ENCODE data around the gene ACP2. TPM values are rescaled to one million over a fixed set of nuclear protein-coding genes. Genes with fewer than 3 reads are reported as not detected.

ACP2 gene
- polyA plus RNA-seq, 3 donors = 13.1 to 25.3 (median 20.5) TPM

DNA sequence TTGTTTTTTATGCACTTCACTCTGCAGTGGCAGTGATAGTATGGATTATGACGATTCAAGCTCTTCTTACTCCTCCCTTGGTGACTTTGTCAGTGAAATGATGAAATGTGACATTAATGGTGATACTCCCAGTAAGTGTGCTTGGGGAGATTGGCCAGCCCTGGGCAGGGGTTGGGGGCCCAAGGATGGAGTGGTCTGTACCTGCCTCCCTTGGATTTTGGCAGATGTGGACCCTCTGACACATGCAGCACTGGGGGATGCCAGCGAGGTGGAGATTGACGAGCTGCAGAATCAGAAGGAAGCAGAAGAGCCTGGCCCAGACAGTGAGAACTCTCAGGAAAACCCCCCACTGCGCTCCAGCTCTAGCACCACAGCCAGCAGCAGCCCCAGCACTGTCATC is 35.5 kb upstream of the ACP2 start:
- H4K20me1 ChIP-seq (ENCODE audit: insufficient read depth, low read length) = peaks cover 54% of the 10 kb centered on the region
- no peak overlapping the region for H2AFZ ChIP-seq (ENCODE audit: insufficient read depth, low read depth, low read length, poor library complexity, severe bottlenecking)
- H3K4me1 ChIP-seq (ENCODE audit: control insufficient read depth in 1 of 2, insufficient read depth in 2 of 2, low read length in 2 of 2) = no peaks in the 10 kb centered on the region
- no peak for TF ChIP-seq CTCF (IDR thresholded peaks at IDR 0.05)
- peaks cover 0 to 1% (median 0%) of the 10 kb centered on the region in 7 donors for H3K9me3 Mint-ChIP-seq
- no peak overlapping the region for H3K4me3 Mint-ChIP-seq
- H3K36me3 Mint-ChIP-seq = peaks cover 79 to 98% of the 10 kb centered on the region in 2 donors
- no peaks in the 10 kb centered on the region for H3K9me3 ChIP-seq (replicated peaks in 1 of 2; ENCODE audit: control insufficient read depth in 1 of 2, insufficient read depth in 1 of 2, low read length in 2 of 2)
- H3K27me3 Mint-ChIP-seq (ENCODE audit: low read depth in 3 of 3) = peaks cover 0 to 1% (median 0%) of the 10 kb centered on the region in 3 donors
- no peak for DNase-seq
- no peaks in the 10 kb centered on the region for H3K79me2 ChIP-seq (ENCODE audit: insufficient read depth, low read length)
- no peak overlapping the region for H3K4me3 ChIP-seq (replicated peaks in 1 of 3; ENCODE audit: low read depth in 2 of 3, low read length in 3 of 3)
- no peaks in the 10 kb centered on the region for H3K27me3 ChIP-seq (ENCODE audit: control insufficient read depth in 2 of 2, insufficient read depth in 2 of 2, low read length in 2 of 2)
- H3K27ac ChIP-seq (ENCODE audit: low read depth in 1 of 2, low read length in 2 of 2) = no peak overlapping the region
- peaks cover 91 to 97% of the 10 kb centered on the region in 2 donors for H3K36me3 ChIP-seq (replicated peaks in 1 of 2; ENCODE audit: control insufficient read depth in 1 of 2, insufficient read depth in 2 of 2, low read length in 2 of 2)
- H3K4me2 ChIP-seq (replicated peaks; ENCODE audit: extremely low read depth, low read length, poor library complexity, severe bottlenecking) = no peak overlapping the region
- H3K27ac Mint-ChIP-seq = peak overlapping the region in 2 of 7 donors; percentile 12 to 16
- no peak overlapping the region for H3K9ac ChIP-seq (ENCODE audit: insufficient read depth, low read length, poor library complexity, severe bottlenecking)
- H3K4me1 Mint-ChIP-seq = no peaks in the 10 kb centered on the region
- WGBS (ENCODE audit: insufficient coverage) = 100% methylated on average over 1 of the region's 4 CpGs
- intact Hi-C loops (cut with micrococcal nuclease) = no loop called here

- no peak for TF ChIP-seq CTCF (IDR thresholded peaks at IDR 0.05)
- H3K79me2 ChIP-seq (ENCODE audit: insufficient read depth, low read length) = no peaks in the 10 kb centered on the region
- H3K27me3 ChIP-seq (ENCODE audit: control insufficient read depth in 2 of 2, insufficient read depth in 2 of 2, low read length in 2 of 2) = no peaks in the 10 kb centered on the region
- Mint-ChIP-seq H3K4me1 (no peaks in the 10 kb centered on the region), H3K27ac (peak overlapping the region in 2 of 7 donors; percentile 18 to 26), H3K27me3 (ENCODE audit: low read depth in 3 of 3) (peaks cover 0 to 1% (median 0%) of the 10 kb centered on the region in 3 donors), H3K4me3 (no peak overlapping the region), H3K36me3 (peaks cover 79 to 98% of the 10 kb centered on the region in 2 donors), H3K9me3 (peaks cover 0 to 1% (median 0%) of the 10 kb centered on the region in 7 donors)
- no peaks in the 10 kb centered on the region for H3K4me1 ChIP-seq (ENCODE audit: control insufficient read depth in 1 of 2, insufficient read depth in 2 of 2, low read length in 2 of 2)
- H3K4me3 ChIP-seq (replicated peaks in 1 of 3; ENCODE audit: low read depth in 2 of 3, low read length in 3 of 3) = no peak overlapping the region
- H2AFZ ChIP-seq (ENCODE audit: insufficient read depth, low read depth, low read length, poor library complexity, severe bottlenecking) = no peak overlapping the region
- H3K9ac ChIP-seq (ENCODE audit: insufficient read depth, low read length, poor library complexity, severe bottlenecking) = no peak overlapping the region
- WGBS (ENCODE audit: insufficient coverage) = 100% methylated on average over 4 of the region's 7 CpGs
- no peak overlapping the region for H3K27ac ChIP-seq (ENCODE audit: low read depth in 1 of 2, low read length in 2 of 2)
- no peak overlapping the region for H3K4me2 ChIP-seq (replicated peaks; ENCODE audit: extremely low read depth, low read length, poor library complexity, severe bottlenecking)
- H4K20me1 ChIP-seq (ENCODE audit: insufficient read depth, low read length) = peaks cover 50% of the 10 kb centered on the region
- H3K9me3 ChIP-seq (replicated peaks in 1 of 2; ENCODE audit: control insufficient read depth in 1 of 2, insufficient read depth in 1 of 2, low read length in 2 of 2) = no peaks in the 10 kb centered on the region
- no peak for DNase-seq
- H3K36me3 ChIP-seq (replicated peaks in 1 of 2; ENCODE audit: control insufficient read depth in 1 of 2, insufficient read depth in 2 of 2, low read length in 2 of 2) = peaks cover 93 to 97% of the 10 kb centered on the region in 2 donors
- intact Hi-C loops (cut with micrococcal nuclease) = no loop called here
Observed at GRCh38 chr11:47282462-47282861, 33.8 kb upstream of the ACP2 start.
